Upper lobe of left lung (tissue), 4 donors: ENCODE measurements around the gene C12orf76.

Experiments used
- POLR2A ChIP-seq, 4 donors: fragments of 450-650 bp; IDR thresholded peaks; one replicate each; pipeline ENCODE4 v1.5.1; 2016 to 2017; ENCODE audit warnings: antibody characterized with exemption in 4 of 4, mild to moderate bottlenecking in 2 of 4
- TF ChIP-seq, protein P1 (sequence below), 6 experiments: fragments of 450-650 bp in 4 of 6; fragments of 200-600 bp in 2 of 6; sonication (generic) in 2 of 6; IDR thresholded peaks; one replicate each; pipeline ENCODE4 v1.5.1; 2016 to 2019; ENCODE audit warnings: antibody characterized with exemption in 6 of 6

DNA sequence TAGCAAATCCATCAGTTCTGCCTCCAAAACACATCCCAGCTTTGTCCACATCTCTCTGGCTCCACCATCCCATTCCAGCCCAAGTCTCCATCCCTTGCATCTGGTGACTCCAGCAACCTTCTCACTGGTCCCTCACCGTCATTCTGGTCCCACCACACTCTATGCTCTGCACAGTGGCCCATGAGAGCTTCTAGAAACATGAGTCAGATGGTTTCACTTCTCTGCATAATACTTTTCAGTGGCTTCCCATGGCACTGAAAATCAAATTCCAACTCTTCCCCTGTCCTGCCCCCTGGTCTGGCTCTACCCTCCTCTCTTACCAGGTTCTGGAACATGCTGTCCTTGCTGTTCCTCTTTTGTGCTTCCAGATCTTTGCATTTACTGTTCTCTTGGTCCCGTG is 17.2 kb upstream of the C12orf76 start:
- TF ChIP-seq, protein P1, sequence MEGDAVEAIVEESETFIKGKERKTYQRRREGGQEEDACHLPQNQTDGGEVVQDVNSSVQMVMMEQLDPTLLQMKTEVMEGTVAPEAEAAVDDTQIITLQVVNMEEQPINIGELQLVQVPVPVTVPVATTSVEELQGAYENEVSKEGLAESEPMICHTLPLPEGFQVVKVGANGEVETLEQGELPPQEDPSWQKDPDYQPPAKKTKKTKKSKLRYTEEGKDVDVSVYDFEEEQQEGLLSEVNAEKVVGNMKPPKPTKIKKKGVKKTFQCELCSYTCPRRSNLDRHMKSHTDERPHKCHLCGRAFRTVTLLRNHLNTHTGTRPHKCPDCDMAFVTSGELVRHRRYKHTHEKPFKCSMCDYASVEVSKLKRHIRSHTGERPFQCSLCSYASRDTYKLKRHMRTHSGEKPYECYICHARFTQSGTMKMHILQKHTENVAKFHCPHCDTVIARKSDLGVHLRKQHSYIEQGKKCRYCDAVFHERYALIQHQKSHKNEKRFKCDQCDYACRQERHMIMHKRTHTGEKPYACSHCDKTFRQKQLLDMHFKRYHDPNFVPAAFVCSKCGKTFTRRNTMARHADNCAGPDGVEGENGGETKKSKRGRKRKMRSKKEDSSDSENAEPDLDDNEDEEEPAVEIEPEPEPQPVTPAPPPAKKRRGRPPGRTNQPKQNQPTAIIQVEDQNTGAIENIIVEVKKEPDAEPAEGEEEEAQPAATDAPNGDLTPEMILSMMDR (IDR thresholded peaks at IDR 0.05), result no peak
- no peak for TF ChIP-seq POLR2A (IDR thresholded peaks at IDR 0.05)
